Ishikawa (cell line): ENCODE measurements around the gene ARID3B.

Experiments
- CEBPB ChIP-seq: IDR thresholded peaks from 2 replicates; pipeline ENCODE4 v1.6.1; 2012
- EGR1 ChIP-seq: IDR thresholded peaks from 2 replicates; pipeline ENCODE4 v1.6.1; 2012
- EP300 ChIP-seq: IDR thresholded peaks from 2 replicates; pipeline ENCODE4 v1.6.1; 2012; ENCODE audit warnings: borderline replicate concordance
- FOXM1 ChIP-seq: IDR thresholded peaks from 2 replicates; pipeline ENCODE4 v1.6.1; 2012; ENCODE audit warnings: low read depth, borderline replicate concordance
- NFIC ChIP-seq: IDR thresholded peaks from 2 replicates; pipeline ENCODE4 v1.6.1; 2012
- RAD21 ChIP-seq: IDR thresholded peaks from 2 replicates; pipeline ENCODE4 v1.6.1; 2012; ENCODE audit warnings: low read depth
- TEAD4 ChIP-seq: IDR thresholded peaks from 2 replicates; pipeline ENCODE4 v1.6.1; 2012
- YY1 ChIP-seq: IDR thresholded peaks from 2 replicates; pipeline ENCODE4 v1.6.1; 2012; ENCODE audit warnings: low read depth
- TF ChIP-seq, protein P1 (sequence below): IDR thresholded peaks from 2 replicates; pipeline ENCODE4 v1.6.1; 2012; ENCODE audit warnings: low read depth, mild to moderate bottlenecking

DNA sequence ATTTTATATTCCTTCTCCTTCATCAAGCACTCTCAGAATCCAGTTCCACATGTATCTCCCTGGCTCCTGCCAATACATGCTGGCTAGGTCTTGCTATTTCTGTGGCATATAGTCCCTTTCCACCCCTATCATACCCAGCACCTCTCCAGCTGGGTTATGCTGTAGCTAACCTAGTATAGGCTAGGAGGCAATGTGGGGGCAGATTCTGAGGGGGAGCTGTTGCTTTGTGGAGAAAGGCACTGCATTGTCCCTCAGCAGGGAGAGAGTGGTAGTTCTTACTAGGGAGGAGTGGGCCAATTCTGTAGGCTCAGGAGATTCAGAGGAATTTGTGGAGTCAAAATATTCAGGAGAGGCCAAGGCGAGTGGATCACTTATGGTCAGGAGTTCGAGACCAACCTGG is 40.6 kb upstream of the ARID3B start:
- TF ChIP-seq EP300 (no peak), TEAD4 (no peak), RAD21 (no peak), YY1 (no peak), CEBPB (no peak), FOXM1 (no peak), EGR1 (no peak), NFIC (no peak)
- TF ChIP-seq, protein P1, sequence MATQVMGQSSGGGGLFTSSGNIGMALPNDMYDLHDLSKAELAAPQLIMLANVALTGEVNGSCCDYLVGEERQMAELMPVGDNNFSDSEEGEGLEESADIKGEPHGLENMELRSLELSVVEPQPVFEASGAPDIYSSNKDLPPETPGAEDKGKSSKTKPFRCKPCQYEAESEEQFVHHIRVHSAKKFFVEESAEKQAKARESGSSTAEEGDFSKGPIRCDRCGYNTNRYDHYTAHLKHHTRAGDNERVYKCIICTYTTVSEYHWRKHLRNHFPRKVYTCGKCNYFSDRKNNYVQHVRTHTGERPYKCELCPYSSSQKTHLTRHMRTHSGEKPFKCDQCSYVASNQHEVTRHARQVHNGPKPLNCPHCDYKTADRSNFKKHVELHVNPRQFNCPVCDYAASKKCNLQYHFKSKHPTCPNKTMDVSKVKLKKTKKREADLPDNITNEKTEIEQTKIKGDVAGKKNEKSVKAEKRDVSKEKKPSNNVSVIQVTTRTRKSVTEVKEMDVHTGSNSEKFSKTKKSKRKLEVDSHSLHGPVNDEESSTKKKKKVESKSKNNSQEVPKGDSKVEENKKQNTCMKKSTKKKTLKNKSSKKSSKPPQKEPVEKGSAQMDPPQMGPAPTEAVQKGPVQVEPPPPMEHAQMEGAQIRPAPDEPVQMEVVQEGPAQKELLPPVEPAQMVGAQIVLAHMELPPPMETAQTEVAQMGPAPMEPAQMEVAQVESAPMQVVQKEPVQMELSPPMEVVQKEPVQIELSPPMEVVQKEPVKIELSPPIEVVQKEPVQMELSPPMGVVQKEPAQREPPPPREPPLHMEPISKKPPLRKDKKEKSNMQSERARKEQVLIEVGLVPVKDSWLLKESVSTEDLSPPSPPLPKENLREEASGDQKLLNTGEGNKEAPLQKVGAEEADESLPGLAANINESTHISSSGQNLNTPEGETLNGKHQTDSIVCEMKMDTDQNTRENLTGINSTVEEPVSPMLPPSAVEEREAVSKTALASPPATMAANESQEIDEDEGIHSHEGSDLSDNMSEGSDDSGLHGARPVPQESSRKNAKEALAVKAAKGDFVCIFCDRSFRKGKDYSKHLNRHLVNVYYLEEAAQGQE = no peak
